GM06990 (cell line): Measurements from ENCODE around the gene LHFPL3.

Source experiments
- DNase-seq: peaks from one replicate; pipeline ENCODE4 v3.0.0-alpha.2; 2011; ENCODE audit not compliant: insufficient read length; ENCODE audit errors: extremely low read depth
- H3K27me3 ChIP-seq: replicated peaks from 2 replicates; pipeline ENCODE4 v1.6.0; 2011; ENCODE audit warnings: low read length; ENCODE audit not compliant: control insufficient read depth, insufficient read depth
- H3K36me3 ChIP-seq: 2 replicates; pipeline ENCODE4 v1.5.1; 2011; ENCODE audit warnings: low read length; ENCODE audit not compliant: control insufficient read depth, insufficient read depth
- H3K4me3 ChIP-seq: replicated peaks from 2 replicates; pipeline ENCODE4 v1.5.1; 2011; ENCODE audit warnings: low read depth, mild to moderate bottlenecking, control low read depth, low read length
- TF ChIP-seq, protein P1 (sequence below): IDR thresholded peaks from 2 replicates; pipeline ENCODE4 v1.5.1; 2011; ENCODE audit warnings: low read length, control low read depth, mild to moderate bottlenecking, inconsistent platforms; ENCODE audit not compliant: insufficient read depth, poor library complexity, severe bottlenecking

Gene LHFPL3

DNA sequence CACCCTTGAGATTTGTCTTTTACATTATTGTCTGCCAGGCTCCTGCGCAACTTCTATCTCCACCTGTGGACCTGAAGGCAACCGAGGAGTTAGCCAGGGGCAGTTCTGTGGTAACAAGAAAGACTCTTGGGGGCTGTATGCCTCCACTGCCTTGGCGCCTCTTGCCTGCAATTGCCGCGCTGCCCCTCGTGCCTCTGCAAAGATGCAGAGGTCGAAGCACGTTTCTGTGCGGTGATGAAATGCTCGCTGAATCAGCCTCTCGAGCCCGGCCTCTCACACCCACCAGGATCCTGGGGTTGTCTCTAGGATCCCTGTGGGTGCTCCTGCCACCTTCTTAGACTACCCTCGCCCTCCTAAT is 486 bp upstream of the LHFPL3 start:
- no peak overlapping the region for H3K4me3 ChIP-seq
- peaks cover 2% of the 10 kb centered on the region for H3K27me3 ChIP-seq
- H3K36me3 ChIP-seq, result no peaks in the 10 kb centered on the region
- no peak for DNase-seq
- TF ChIP-seq, protein P1, sequence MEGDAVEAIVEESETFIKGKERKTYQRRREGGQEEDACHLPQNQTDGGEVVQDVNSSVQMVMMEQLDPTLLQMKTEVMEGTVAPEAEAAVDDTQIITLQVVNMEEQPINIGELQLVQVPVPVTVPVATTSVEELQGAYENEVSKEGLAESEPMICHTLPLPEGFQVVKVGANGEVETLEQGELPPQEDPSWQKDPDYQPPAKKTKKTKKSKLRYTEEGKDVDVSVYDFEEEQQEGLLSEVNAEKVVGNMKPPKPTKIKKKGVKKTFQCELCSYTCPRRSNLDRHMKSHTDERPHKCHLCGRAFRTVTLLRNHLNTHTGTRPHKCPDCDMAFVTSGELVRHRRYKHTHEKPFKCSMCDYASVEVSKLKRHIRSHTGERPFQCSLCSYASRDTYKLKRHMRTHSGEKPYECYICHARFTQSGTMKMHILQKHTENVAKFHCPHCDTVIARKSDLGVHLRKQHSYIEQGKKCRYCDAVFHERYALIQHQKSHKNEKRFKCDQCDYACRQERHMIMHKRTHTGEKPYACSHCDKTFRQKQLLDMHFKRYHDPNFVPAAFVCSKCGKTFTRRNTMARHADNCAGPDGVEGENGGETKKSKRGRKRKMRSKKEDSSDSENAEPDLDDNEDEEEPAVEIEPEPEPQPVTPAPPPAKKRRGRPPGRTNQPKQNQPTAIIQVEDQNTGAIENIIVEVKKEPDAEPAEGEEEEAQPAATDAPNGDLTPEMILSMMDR, result no peak

DNA sequence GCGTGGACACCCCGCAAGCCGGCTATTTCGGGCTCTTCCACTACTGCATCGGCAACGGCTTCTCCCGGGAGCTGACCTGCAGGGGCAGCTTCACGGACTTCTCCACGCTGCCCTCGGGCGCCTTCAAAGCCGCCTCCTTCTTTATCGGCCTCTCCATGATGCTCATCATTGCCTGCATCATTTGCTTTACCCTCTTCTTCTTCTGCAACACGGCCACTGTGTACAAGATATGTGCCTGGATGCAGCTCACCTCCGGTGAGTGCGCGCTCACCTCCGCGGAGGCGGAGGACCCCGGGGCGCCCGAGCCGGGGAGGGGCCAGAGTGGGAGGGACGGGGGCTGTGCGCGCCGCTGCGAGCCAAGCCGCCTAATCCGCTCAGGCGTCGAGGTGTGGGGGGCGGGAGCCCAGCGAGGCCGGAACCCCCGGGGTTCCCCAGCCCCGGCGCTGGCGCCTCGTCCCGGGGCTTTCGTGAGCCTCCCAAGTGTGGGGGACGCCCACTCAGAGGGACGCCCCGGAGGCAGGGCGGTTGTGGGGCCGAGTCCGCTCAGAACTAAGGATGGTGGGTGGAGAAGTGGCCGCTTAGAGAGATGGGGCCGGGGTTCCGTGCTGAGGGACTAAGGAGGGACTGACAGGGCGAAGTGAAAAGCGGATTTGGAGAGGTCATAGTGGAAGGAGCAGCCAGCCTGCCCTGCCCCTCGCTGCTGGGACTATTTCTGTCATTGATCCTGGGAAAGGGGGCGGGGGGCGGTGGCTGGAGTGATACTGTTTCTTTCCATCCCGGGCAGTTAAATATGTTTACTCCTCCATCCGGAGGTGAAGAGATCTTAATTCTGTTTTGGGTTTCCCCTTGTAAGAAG is 795 bp downstream of the LHFPL3 start:
- Histone ChIP-seq H3K27me3 (peaks cover 2% of the 10 kb centered on the region), H3K36me3 (no peaks in the 10 kb centered on the region), H3K4me3 (peak overlapping the region; percentile 10)
- peak; percentile 4 for DNase-seq
- TF ChIP-seq, protein P1, result no peak

DNA sequence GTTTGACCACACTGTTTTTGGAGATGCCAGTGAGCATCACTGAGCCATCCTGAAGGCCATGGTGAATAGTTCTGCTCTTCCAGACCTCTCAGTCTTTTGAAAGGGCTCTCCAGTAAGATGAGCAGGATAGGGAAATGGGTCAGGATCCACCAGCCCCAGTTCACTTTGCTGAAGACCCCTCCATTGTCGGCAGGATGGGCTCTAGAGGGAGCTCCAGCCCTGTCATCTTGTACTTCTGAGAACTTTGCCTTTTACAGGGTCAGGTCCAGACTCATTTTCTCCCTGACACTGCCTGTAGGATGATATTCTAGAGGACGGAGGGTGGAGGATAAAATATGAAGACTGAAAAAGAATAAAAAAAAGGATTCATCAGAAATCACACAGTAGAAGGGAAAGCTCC is 13.1 kb downstream of the LHFPL3 start:
- DNase-seq, result no peak
- no peaks in the 10 kb centered on the region for H3K27me3 ChIP-seq

DNA sequence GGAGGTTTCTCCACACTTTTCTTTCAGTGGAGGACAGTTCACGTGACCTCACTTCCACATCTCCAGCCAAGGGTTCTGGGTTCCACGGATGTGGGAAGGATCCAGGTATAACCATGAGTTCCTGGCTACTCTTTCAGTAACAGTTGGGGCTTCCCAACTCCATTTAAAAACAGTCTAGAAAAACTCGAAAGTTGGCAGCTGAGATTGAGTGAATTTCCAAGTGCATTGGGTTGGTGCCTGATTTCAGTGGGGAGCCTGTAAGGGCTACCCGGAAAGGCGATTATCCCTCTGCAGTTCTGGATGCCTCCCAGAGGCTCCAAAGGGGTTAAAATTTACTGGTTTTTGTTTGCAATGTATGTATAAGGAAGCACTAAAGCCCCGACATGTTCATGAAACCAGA is 24.3 kb downstream of the LHFPL3 start:
- TF ChIP-seq, protein P1, result no peak
- DNase-seq, result no peak
- H3K4me3 ChIP-seq, result no peak overlapping the region
- H3K36me3 ChIP-seq, result no peaks in the 10 kb centered on the region
- H3K27me3 ChIP-seq, result no peaks in the 10 kb centered on the region

More for the DNA sequence above, 13.1 kb downstream of the LHFPL3 start:
- Histone ChIP-seq H3K4me3 (no peak overlapping the region), H3K36me3 (no peaks in the 10 kb centered on the region)
- TF ChIP-seq, protein P1, result peak; percentile 59

DNA sequence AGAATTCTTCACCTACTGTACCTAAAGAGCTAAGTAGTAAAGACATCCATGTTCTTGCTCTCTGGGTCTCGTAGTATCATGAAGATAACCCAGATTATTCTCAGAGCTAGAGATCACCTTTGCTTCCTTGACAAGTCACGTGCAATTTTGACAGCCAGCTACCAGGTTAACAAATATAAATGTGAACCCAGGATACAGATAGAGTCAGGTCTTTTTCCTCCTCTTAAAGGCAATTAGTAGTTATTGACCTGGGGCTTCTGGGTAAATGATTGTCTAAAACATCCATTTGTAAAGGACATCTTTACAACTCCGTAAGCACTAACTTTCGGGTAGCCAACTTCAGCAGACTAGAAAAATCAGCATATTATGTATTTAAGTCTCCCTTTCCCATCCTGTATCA is 28.8 kb downstream of the LHFPL3 start:
- TF ChIP-seq, protein P1, result no peak
- DNase-seq, result no peak
- H3K27me3 ChIP-seq, result no peaks in the 10 kb centered on the region
- no peak overlapping the region for H3K4me3 ChIP-seq
- no peaks in the 10 kb centered on the region for H3K36me3 ChIP-seq
